ENCODE results near the gene LRRD1. TPM values are rescaled to one million over a fixed set of nuclear protein-coding genes. Genes with fewer than 3 reads are reported as not detected.

The LRRD1 gene
- total and polyA plus RNA-seq, 10 of the 15 experiments (the other 5 are each of a cell fraction or from before 2014, with no cell fraction given): 0.04 to 0.06 TPM; not detected in 8

DNA sequence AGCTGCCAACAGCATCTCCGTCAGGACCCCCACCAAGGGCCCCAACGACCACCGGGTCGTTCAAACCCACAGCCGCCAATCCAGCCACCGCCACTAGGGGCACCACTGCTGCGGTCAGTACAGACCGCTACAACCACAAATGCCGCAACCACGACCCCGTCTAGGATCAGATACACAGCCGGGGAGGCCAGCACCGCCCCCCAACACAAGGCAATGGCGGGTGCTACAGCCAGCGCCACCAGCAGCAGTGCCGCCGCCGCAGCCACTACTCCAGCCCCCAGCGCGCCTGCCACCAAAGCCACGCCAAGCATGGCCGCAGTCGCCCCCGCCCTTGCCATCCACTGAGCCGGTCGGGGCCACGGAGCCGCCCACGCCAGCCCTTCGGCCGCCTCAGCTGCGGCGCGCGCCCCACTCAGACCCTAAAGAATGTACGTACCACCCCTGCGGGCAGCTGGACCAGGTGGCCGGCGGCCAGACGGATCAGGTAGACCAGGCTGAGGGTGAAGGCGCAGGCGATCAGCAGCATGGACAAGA is 45.1 kb downstream of the LRRD1 start (continued):
- TF ChIP-seq KLF5 (IDR thresholded peaks at IDR 0.05; ENCODE audit: partially characterized antibody) (peak; percentile 38), BCL11A (IDR thresholded peaks at IDR 0.05; ENCODE audit: low read depth, low read length) (0 out of 2 replicates have a peak, but pooled peaks have one; percentile 27), ZNF24 (IDR thresholded peaks at IDR 0.05) (no peak), DPF2 (IDR thresholded peaks at IDR 0.05) (peak; percentile 88), NFYA (IDR thresholded peaks at IDR 0.05; ENCODE audit: borderline replicate concordance, low read depth, low read length) (no peak), CREB1 (IDR thresholded peaks at IDR 0.05; ENCODE audit: low read depth) (no peak), BMI1 (IDR thresholded peaks at IDR 0.05; ENCODE audit: borderline replicate concordance) (no peak), RUNX3 (IDR thresholded peaks at IDR 0.05; ENCODE audit: low read length) (peak; percentile 100), ZSCAN29 (IDR thresholded peaks at IDR 0.05) (peak; percentile 72; the same call in 1 of the 2 replicates), YBX1 (IDR thresholded peaks at IDR 0.05) (no peak), MEF2A (IDR thresholded peaks at IDR 0.05; ENCODE audit: insufficient read depth, low read depth, low read length) (no peak), POLR2AphosphoS2 (IDR thresholded peaks at IDR 0.05; ENCODE audit: low read depth, low read length) (no peak), STAT1 (conservative IDR thresholded peaks at IDR 0.05) (0 out of 2 replicates have a peak, but pooled peaks have one; percentile 39), SIX5 (IDR thresholded peaks at IDR 0.05; ENCODE audit: low read depth, low read length, severe bottlenecking) (no peak), EZH2 (IDR thresholded peaks at IDR 0.05; ENCODE audit: borderline replicate concordance, control insufficient read depth, low read depth, low read length) (peak; percentile 100), KDM1A (IDR thresholded peaks at IDR 0.05; ENCODE audit: borderline replicate concordance) (no peak), IKZF1 (conservative IDR thresholded peaks at IDR 0.05) (peak; percentile 90), EP300 (IDR thresholded peaks at IDR 0.05; ENCODE audit: borderline replicate concordance in 1 of 2, control insufficient read depth in 1 of 2, low read depth in 2 of 2, low read length in 2 of 2) (peak in 1 of 2 experiments; percentile 33; a peak in 1 of 4 replicates), SP1 (IDR thresholded peaks at IDR 0.05; ENCODE audit: low read depth, low read length) (no peak), NFXL1 (IDR thresholded peaks at IDR 0.05; ENCODE audit: borderline replicate concordance) (no peak), MTA3 (IDR thresholded peaks at IDR 0.05; ENCODE audit: borderline replicate concordance, low read length) (no peak), FOS (IDR thresholded peaks at IDR 0.05; ENCODE audit: borderline replicate concordance, extremely low read depth, insufficient read length) (no peak)
- TF ChIP-seq, protein P1, sequence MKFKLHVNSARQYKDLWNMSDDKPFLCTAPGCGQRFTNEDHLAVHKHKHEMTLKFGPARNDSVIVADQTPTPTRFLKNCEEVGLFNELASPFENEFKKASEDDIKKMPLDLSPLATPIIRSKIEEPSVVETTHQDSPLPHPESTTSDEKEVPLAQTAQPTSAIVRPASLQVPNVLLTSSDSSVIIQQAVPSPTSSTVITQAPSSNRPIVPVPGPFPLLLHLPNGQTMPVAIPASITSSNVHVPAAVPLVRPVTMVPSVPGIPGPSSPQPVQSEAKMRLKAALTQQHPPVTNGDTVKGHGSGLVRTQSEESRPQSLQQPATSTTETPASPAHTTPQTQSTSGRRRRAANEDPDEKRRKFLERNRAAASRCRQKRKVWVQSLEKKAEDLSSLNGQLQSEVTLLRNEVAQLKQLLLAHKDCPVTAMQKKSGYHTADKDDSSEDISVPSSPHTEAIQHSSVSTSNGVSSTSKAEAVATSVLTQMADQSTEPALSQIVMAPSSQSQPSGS (IDR thresholded peaks at IDR 0.05; ENCODE audit: low read length): no peak
- TF ChIP-seq, protein P2, sequence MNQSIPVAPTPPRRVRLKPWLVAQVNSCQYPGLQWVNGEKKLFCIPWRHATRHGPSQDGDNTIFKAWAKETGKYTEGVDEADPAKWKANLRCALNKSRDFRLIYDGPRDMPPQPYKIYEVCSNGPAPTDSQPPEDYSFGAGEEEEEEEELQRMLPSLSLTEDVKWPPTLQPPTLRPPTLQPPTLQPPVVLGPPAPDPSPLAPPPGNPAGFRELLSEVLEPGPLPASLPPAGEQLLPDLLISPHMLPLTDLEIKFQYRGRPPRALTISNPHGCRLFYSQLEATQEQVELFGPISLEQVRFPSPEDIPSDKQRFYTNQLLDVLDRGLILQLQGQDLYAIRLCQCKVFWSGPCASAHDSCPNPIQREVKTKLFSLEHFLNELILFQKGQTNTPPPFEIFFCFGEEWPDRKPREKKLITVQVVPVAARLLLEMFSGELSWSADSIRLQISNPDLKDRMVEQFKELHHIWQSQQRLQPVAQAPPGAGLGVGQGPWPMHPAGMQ (IDR thresholded peaks at IDR 0.05; ENCODE audit: borderline replicate concordance): peak; percentile 94
- TF ChIP-seq, protein P3, sequence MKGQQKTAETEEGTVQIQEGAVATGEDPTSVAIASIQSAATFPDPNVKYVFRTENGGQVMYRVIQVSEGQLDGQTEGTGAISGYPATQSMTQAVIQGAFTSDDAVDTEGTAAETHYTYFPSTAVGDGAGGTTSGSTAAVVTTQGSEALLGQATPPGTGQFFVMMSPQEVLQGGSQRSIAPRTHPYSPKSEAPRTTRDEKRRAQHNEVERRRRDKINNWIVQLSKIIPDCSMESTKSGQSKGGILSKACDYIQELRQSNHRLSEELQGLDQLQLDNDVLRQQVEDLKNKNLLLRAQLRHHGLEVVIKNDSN (IDR thresholded peaks at IDR 0.05; ENCODE audit: borderline replicate concordance, extremely low read length, insufficient read depth, low read depth, low read length): no peak

Measured in GM12878 (cell line).